ENCODE measurements around the gene PCED1A.
"Not testable (repeated sequence)": the region's sequence is repeated elsewhere in the genome, so short reads cannot be mapped to it uniquely, and the experiment has no call there.

Gene PCED1A

GRCh38 chr20:2822073-2822472 is 18.4 kb downstream of the PCED1A start:
- DNase-seq: no peak

GRCh38 chr20:2820896-2821869 is 19.3 kb downstream of the PCED1A start:
- DNase-seq: no peak

GRCh38 chr20:2820084-2820895 is 20.2 kb downstream of the PCED1A start:
- no peak for DNase-seq

- no peak for DNase-seq
These were observed 22.4 kb downstream of the PCED1A start for GRCh38 chr20:2817891-2818595.

- DNase-seq: no peak
These were observed 23.1 kb downstream of the PCED1A start for GRCh38 chr20:2817341-2817726.

GRCh38 chr20:2816583-2817340 is 23.7 kb downstream of the PCED1A start:
- no peak for DNase-seq

- no peak for DNase-seq
These were observed 24.3 kb downstream of the PCED1A start, which contains the start of gene TMEM239 for GRCh38 chr20:2816030-2816582. TSS of gene TMEM239 (plus strand) at chr20:2816364. CDS start at chr20:2816555, 191 bp downstream.

GRCh38 chr20:2815242-2815900 is 25.1 kb downstream of the PCED1A start:
- no peak for DNase-seq

- no peak for DNase-seq
These were observed 25.8 kb downstream of the PCED1A start, which contains the start of gene C20orf141 for GRCh38 chr20:2814587-2815051. TSS of gene C20orf141 (plus strand) at chr20:2814987. CDS start at chr20:2815185, 198 bp downstream.

- DNase-seq: no peak
These were observed 26.4 kb downstream of the PCED1A start for GRCh38 chr20:2814076-2814475.

GRCh38 chr20:2812189-2812588 is 28.3 kb downstream of the PCED1A start:
- DNase-seq: no peak

GRCh38 chr20:2809690-2810089 is 30.8 kb downstream of the PCED1A start:
- DNase-seq: no peak

- DNase-seq: not testable (repeated sequence)
These were observed 32.5 kb downstream of the PCED1A start for GRCh38 chr20:2807929-2808328.

- DNase-seq: no peak
These were observed 33.4 kb downstream of the PCED1A start for GRCh38 chr20:2807019-2807418.

- DNase-seq: no peak
These were observed 34.1 kb downstream of the PCED1A start for GRCh38 chr20:2806351-2806701.

- no peak for DNase-seq
These were observed 34.6 kb downstream of the PCED1A start for GRCh38 chr20:2805689-2806350.

- no peak for DNase-seq
These were observed 35.4 kb downstream of the PCED1A start for GRCh38 chr20:2804852-2805688.

GRCh38 chr20:2804041-2804828 is 36.2 kb downstream of the PCED1A start:
- DNase-seq: no peak

- DNase-seq: no peak
These were observed 39.1 kb downstream of the PCED1A start for GRCh38 chr20:2801286-2801728.
